ENCODE results near the gene TRPM3. TPM values are rescaled to one million over a fixed set of nuclear protein-coding genes. Genes with fewer than 3 reads are reported as not detected.

TRPM3 gene
- total RNA-seq, 1 donor from 2014 or later = not detected

GRCh38 chr9:70587201-70587600 lies 534.2 kb downstream of the TRPM3 start:
- H3K36me3 Mint-ChIP-seq (ENCODE audit: low read depth) = no peaks in the 10 kb centered on the region
- no peaks in the 10 kb centered on the region for H3K27me3 Mint-ChIP-seq
- no peak overlapping the region for H3K4me3 Mint-ChIP-seq
- intact Hi-C loops (cut with micrococcal nuclease) = no loop called here
- H3K4me1 Mint-ChIP-seq = peaks cover under 1% of the 10 kb centered on the region
- DNase-seq = no peak
- no peaks in the 10 kb centered on the region for H3K9me3 Mint-ChIP-seq
- H3K27ac Mint-ChIP-seq = no peak overlapping the region

GRCh38 chr9:70586476-70586875 lies 534.9 kb downstream of the TRPM3 start:
- H3K36me3 Mint-ChIP-seq (ENCODE audit: low read depth) = no peaks in the 10 kb centered on the region

GRCh38 chr9:70581955-70582350 lies 539.5 kb downstream of the TRPM3 start:
- DNase-seq = no peak
- H3K4me1 Mint-ChIP-seq = peaks cover 5% of the 10 kb centered on the region
- no peaks in the 10 kb centered on the region for H3K27me3 Mint-ChIP-seq
- H3K4me3 Mint-ChIP-seq = no peak overlapping the region
- intact Hi-C loops (cut with micrococcal nuclease) = no loop called here
- H3K27ac Mint-ChIP-seq = no peak overlapping the region
- no peaks in the 10 kb centered on the region for H3K36me3 Mint-ChIP-seq (ENCODE audit: low read depth)
- H3K9me3 Mint-ChIP-seq = peaks cover 7% of the 10 kb centered on the region

More at GRCh38 chr9:70586476-70586875, 534.9 kb downstream of the TRPM3 start:
- no peak overlapping the region for H3K27ac Mint-ChIP-seq
- no peaks in the 10 kb centered on the region for H3K9me3 Mint-ChIP-seq
- intact Hi-C loops (cut with micrococcal nuclease) = no loop called here
- H3K4me1 Mint-ChIP-seq = peaks cover 5% of the 10 kb centered on the region
- no peak overlapping the region for H3K4me3 Mint-ChIP-seq
- DNase-seq = no peak
- no peaks in the 10 kb centered on the region for H3K27me3 Mint-ChIP-seq

GRCh38 chr9:70581214-70581954 lies 540.0 kb downstream of the TRPM3 start:
- intact Hi-C loops (cut with micrococcal nuclease) = no loop called here
- DNase-seq = no peak
- Mint-ChIP-seq H3K4me1 (peaks cover 5% of the 10 kb centered on the region), H3K27ac (no peak overlapping the region), H3K9me3 (peaks cover 7% of the 10 kb centered on the region), H3K36me3 (ENCODE audit: low read depth) (no peaks in the 10 kb centered on the region), H3K4me3 (no peak overlapping the region), H3K27me3 (no peaks in the 10 kb centered on the region)

- DNase-seq = no peak
- Mint-ChIP-seq H3K4me3 (no peak overlapping the region), H3K9me3 (peaks cover 7% of the 10 kb centered on the region), H3K27me3 (no peaks in the 10 kb centered on the region), H3K4me1 (peaks cover 5% of the 10 kb centered on the region), H3K36me3 (ENCODE audit: low read depth) (no peaks in the 10 kb centered on the region), H3K27ac (no peak overlapping the region)
- intact Hi-C loops (cut with micrococcal nuclease) = no loop called here
Observed at GRCh38 chr9:70580606-70581195, 540.7 kb downstream of the TRPM3 start.

- Mint-ChIP-seq H3K27ac (no peak overlapping the region), H3K4me3 (no peak overlapping the region), H3K4me1 (peaks cover 5% of the 10 kb centered on the region), H3K9me3 (peaks cover 7% of the 10 kb centered on the region), H3K27me3 (no peaks in the 10 kb centered on the region), H3K36me3 (ENCODE audit: low read depth) (no peaks in the 10 kb centered on the region)
- DNase-seq = no peak
- intact Hi-C loops (cut with micrococcal nuclease) = no loop called here
Observed at GRCh38 chr9:70579686-70580085, 541.7 kb downstream of the TRPM3 start.

- intact Hi-C loops (cut with micrococcal nuclease) = no loop called here
- H3K4me3 Mint-ChIP-seq = no peak overlapping the region
- no peak overlapping the region for H3K27ac Mint-ChIP-seq
- H3K4me1 Mint-ChIP-seq = peaks cover 5% of the 10 kb centered on the region
- no peaks in the 10 kb centered on the region for H3K27me3 Mint-ChIP-seq
- no peaks in the 10 kb centered on the region for H3K36me3 Mint-ChIP-seq (ENCODE audit: low read depth)
- no peak for DNase-seq
- H3K9me3 Mint-ChIP-seq = peaks cover 7% of the 10 kb centered on the region
Observed at GRCh38 chr9:70578720-70579119, 542.7 kb downstream of the TRPM3 start.

GRCh38 chr9:70577671-70578070 lies 543.8 kb downstream of the TRPM3 start:
- H3K9me3 Mint-ChIP-seq = peaks cover 7% of the 10 kb centered on the region

GRCh38 chr9:70576116-70576515 lies 545.3 kb downstream of the TRPM3 start:
- no peak overlapping the region for H3K4me3 Mint-ChIP-seq
- no peak overlapping the region for H3K27ac Mint-ChIP-seq
- H3K27me3 Mint-ChIP-seq = no peaks in the 10 kb centered on the region
- peaks cover 7% of the 10 kb centered on the region for H3K9me3 Mint-ChIP-seq
- DNase-seq = no peak
- intact Hi-C loops (cut with micrococcal nuclease) = no loop called here
- no peaks in the 10 kb centered on the region for H3K36me3 Mint-ChIP-seq (ENCODE audit: low read depth)
- H3K4me1 Mint-ChIP-seq = no peaks in the 10 kb centered on the region

More at GRCh38 chr9:70577671-70578070, 543.8 kb downstream of the TRPM3 start:
- peaks cover 5% of the 10 kb centered on the region for H3K4me1 Mint-ChIP-seq
- H3K4me3 Mint-ChIP-seq = no peak overlapping the region
- H3K36me3 Mint-ChIP-seq (ENCODE audit: low read depth) = no peaks in the 10 kb centered on the region
- no peak overlapping the region for H3K27ac Mint-ChIP-seq
- intact Hi-C loops (cut with micrococcal nuclease) = no loop called here
- H3K27me3 Mint-ChIP-seq = no peaks in the 10 kb centered on the region
- DNase-seq = no peak

GRCh38 chr9:70574151-70574837 lies 547.1 kb downstream of the TRPM3 start:
- H3K4me1 Mint-ChIP-seq = no peaks in the 10 kb centered on the region
- no peak overlapping the region for H3K4me3 Mint-ChIP-seq
- no peaks in the 10 kb centered on the region for H3K27me3 Mint-ChIP-seq
- no peak for DNase-seq
- no peaks in the 10 kb centered on the region for H3K36me3 Mint-ChIP-seq (ENCODE audit: low read depth)
- intact Hi-C loops (cut with micrococcal nuclease) = no loop called here
- no peak overlapping the region for H3K27ac Mint-ChIP-seq
- H3K9me3 Mint-ChIP-seq = peaks cover 4% of the 10 kb centered on the region

- Mint-ChIP-seq H3K27me3 (no peaks in the 10 kb centered on the region), H3K9me3 (peaks cover 2% of the 10 kb centered on the region), H3K36me3 (ENCODE audit: low read depth) (no peaks in the 10 kb centered on the region), H3K4me3 (no peak overlapping the region), H3K27ac (no peak overlapping the region), H3K4me1 (no peaks in the 10 kb centered on the region)
- intact Hi-C loops (cut with micrococcal nuclease) = no loop called here
- no peak for DNase-seq
Observed at GRCh38 chr9:70573308-70573707, 548.1 kb downstream of the TRPM3 start.

- Mint-ChIP-seq H3K4me1 (peaks cover 4% of the 10 kb centered on the region), H3K27ac (no peak overlapping the region), H3K4me3 (no peak overlapping the region), H3K9me3 (peaks cover 4% of the 10 kb centered on the region), H3K36me3 (ENCODE audit: low read depth) (no peaks in the 10 kb centered on the region), H3K27me3 (no peaks in the 10 kb centered on the region)
- intact Hi-C loops (cut with micrococcal nuclease) = no loop called here
- no peak for DNase-seq
Observed at GRCh38 chr9:70571258-70571657, 550.2 kb downstream of the TRPM3 start.

- Mint-ChIP-seq H3K27ac (no peak overlapping the region), H3K4me1 (peaks cover 13% of the 10 kb centered on the region), H3K27me3 (no peaks in the 10 kb centered on the region), H3K4me3 (no peak overlapping the region), H3K9me3 (peaks cover 4% of the 10 kb centered on the region), H3K36me3 (ENCODE audit: low read depth) (no peaks in the 10 kb centered on the region)
- intact Hi-C loops (cut with micrococcal nuclease) = loop anchor here (10.0 kb wide), 3 partner anchors 745 to 1215 kb away; partner anchors contain the start of gene CFAP95
- DNase-seq = no peak
Observed at GRCh38 chr9:70569791-70570190, 551.6 kb downstream of the TRPM3 start.
